HPDE6-E6E7 (cell line): Measurements from ENCODE around the gene ANK3.

ENCODE experiments used
- DNase-seq: peaks from one replicate; pipeline ENCODE4 v3.0.0; 2011; ENCODE audit warnings: missing footprints; ENCODE audit errors: extremely low spot score

ANK3 gene

GRCh38 chr10:60280475-60280874 is 109.2 kb downstream of the ANK3 start:
- DNase-seq = no peak

DNA sequence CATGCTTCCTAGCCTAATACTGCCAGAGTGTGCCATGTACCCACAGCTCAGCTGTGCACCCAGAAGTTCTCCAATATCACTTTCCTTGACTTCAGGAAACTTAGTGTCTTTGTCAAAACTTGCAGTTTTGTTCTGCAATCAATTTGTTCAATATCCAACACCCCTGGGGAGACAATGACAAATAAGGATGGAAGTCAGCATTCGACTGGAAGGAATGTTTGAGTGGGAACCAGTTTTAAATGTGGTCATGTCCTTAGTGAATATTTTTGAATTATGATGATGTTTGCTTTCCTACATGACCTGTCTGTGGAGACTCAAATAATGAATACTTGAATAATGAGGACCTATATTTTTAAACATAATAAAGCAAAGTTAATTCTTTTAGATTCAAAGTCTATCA is 112.0 kb downstream of the ANK3 start:
- no peak for DNase-seq

DNA sequence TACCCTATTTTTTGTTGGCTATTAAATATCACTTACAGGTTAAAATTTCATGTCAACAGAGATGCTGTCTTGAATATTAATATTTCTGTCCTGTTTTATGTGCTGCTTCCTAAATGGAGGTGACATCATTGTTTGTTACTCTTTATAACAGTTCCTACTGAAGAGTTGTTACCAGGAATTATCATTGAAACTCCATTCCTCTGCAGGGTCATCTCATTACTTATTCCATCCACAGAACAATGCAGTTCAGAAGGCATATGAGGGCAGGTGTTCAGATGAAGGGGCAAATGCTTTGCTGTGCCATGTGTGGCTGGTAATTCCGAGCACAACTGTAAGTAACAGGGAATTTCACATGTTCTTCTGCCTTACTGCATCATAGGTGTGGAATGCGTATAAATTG is 113.4 kb downstream of the ANK3 start:
- DNase-seq = no peak

DNA sequence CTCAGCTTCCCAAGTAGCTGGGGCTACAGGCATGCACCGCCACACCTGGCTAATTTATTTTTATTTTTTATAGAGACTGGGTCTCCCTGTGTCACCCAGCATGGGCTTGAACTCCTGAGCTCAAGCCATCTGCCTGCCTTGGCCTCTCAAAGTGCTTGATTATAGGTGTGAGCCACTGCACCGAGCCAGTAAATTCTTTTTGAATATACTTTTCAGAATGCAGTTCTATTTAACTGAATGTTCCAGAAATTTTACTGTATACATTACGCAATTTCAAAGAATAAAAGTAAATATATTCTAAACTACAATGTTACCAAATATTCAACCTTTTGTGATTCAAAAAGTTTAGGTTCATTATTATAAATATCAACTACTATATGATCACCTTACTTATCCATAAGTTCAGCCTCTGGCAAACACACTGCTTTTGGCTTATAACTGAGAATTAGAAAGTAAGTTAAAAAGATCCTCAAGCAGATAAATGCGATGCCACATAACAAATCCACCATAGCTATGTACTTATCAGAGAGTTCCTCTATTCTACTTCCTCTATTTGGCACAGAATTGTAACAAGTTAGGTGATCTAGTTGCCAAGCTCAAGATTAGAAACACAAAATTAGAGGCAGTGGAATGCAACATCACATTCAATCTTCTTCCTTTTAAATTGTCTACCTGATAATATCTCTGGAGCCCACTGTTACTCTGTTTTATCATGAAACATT is 118.2 kb downstream of the ANK3 start:
- DNase-seq = no peak

GRCh38 chr10:60270426-60270825 is 119.2 kb downstream of the ANK3 start:
- DNase-seq = no peak

- no peak for DNase-seq
Measured at GRCh38 chr10:60267802-60268201, 121.9 kb downstream of the ANK3 start.

DNA sequence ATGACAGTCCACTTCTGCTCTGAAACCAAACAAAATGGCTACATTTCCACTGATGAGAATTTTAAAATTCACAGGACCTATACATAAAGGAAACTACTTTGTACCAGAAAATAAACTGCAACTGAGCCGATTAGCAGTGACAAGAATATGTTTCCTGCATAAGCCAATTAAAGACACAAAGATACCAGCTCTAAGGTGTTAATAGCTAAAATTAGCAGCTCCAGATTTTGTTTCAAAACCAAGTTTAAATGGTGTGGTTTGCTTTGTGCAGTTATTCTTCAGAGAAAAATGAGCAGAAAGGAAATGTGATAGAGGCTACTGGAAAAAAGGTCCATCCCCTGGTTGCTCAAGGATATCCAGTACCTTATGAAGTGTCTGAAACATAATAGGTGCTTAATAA is 123.2 kb downstream of the ANK3 start:
- no peak for DNase-seq

DNA sequence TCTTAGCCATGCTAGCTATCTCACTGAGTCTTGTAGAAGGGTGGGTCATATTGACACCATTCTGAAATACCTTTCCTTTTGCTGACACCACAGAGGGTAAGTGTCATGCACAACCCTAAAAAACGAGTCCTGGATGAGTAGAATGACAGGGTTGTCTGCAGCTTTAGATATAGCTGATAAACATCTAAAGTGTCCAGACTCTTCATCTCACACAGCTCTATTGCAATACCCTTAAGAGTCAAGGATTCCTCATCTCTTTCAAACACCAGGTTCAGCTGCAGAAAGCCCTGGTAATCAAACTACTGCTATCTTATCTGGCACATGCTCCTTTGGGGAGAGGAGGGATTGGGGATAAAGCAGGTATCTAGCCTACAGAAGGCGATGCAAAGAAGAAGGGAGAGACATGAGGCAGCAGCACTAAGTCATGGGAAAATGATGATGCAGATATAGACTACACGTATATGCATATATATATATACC is 127.0 kb downstream of the ANK3 start:
- DNase-seq = no peak

DNA sequence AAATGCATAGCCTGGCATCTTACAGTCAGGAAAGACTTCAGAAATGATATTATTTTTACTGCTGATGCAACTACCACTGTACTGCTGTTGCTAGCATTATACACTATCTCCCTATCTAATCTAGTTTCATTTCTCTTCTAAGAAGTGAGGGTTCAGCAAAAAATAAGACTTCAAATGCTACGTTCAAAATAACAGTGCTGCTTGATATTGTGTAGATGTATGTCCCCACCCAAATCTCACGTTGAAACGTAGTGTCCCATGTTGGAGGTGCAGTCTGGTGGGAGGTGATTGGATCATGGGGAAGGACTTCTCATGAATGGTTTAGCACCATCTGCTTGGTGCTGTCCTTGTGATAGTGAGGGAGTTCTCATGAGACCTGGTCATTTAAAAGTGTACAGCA is 129.4 kb downstream of the ANK3 start:
- no peak for DNase-seq

DNA sequence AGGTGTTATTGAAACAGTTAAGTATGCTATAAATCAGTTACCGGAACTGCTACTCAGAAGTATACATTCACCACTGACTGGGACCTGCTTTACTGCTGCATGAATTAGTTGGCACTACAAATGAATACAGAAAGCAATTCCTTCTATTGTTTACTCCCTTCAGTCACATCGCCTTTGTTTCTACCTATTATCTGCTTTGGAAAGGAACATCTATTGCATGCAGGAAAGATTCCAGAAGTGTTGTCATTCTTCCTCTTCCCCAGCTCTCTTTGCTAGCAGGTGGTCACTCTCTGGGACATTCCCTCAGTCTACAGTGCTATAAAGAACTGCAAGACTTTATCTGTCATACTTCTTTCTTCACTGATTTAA is 131.3 kb downstream of the ANK3 start:
- DNase-seq = no peak

- no peak for DNase-seq
Measured at GRCh38 chr10:60257767-60258428, 131.8 kb downstream of the ANK3 start.

DNA sequence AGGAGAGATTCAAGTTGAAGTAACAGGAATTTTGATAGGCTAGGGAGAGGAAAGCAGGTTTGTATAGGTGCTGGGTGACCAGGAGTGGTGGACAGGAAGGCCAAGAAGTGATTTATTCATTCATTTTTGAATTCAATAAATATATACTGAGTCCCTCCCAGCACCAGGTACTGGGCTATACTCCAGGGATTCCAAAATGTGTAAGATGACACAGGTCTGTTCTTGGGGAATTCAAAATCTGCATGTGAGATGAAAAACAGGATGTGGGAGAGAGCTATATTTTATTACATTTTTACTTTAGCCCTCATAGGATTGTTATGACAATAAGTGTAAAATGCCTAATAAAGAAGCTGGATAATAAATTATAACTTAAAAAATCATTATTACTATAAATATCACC is 134.9 kb downstream of the ANK3 start:
- DNase-seq = no peak

DNA sequence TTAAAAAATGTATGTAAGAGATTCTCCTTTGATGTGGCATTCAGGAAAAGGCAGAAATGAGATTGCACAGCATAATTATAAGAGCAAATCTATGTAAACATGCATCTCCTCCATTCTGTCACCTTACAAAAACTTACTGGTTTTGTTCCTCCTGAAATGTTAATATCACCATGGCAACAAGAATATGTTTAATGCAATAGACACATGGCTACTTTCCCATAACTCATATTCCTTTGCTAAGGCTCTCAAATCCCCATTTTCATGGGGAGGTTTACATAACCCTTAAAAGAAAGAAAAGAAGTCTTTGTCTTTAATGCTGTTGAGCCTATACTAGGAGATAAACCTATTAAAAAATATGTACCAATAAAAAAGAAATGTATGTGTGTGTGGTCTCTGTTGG is 136.2 kb downstream of the ANK3 start:
- no peak for DNase-seq

- DNase-seq = no peak
Measured at GRCh38 chr10:60252688-60253087, 137.0 kb downstream of the ANK3 start.

DNA sequence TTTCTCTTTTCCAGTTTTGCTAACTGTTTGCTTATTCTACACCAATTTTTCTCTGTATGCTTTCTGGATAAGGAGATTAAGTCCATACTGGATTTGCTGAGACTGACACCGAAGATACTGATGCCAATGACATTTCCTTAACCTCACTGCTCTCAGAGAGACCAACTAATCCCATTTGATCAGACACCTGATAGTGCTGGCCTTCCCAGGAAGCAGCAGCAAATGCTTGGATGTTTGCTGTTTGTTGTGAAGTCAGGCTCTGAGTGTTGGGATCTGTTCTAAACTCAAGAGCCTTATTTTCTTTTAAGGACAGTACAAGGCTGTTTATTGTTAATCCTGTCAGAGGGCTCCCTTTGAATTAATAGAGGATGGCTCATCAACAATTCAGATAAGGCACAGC is 143.3 kb downstream of the ANK3 start:
- no peak for DNase-seq

GRCh38 chr10:60239228-60239627 is 150.4 kb downstream of the ANK3 start:
- no peak for DNase-seq

DNA sequence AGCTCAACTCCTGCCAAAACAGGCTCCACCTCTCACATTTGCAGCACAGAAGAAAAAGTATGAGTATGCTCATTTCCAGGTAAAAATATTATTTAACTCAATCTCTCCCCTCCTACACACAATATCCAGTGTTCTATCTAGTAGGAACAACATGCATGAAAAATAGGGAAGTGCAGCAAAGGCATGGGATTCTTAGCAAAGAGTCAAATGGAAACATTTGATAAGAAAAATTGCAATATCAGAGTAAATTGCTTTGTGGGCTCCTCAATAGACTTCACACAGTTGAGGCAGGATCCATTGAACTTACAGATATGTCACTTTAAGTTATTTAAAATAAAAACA is 150.9 kb downstream of the ANK3 start:
- DNase-seq = no peak

DNA sequence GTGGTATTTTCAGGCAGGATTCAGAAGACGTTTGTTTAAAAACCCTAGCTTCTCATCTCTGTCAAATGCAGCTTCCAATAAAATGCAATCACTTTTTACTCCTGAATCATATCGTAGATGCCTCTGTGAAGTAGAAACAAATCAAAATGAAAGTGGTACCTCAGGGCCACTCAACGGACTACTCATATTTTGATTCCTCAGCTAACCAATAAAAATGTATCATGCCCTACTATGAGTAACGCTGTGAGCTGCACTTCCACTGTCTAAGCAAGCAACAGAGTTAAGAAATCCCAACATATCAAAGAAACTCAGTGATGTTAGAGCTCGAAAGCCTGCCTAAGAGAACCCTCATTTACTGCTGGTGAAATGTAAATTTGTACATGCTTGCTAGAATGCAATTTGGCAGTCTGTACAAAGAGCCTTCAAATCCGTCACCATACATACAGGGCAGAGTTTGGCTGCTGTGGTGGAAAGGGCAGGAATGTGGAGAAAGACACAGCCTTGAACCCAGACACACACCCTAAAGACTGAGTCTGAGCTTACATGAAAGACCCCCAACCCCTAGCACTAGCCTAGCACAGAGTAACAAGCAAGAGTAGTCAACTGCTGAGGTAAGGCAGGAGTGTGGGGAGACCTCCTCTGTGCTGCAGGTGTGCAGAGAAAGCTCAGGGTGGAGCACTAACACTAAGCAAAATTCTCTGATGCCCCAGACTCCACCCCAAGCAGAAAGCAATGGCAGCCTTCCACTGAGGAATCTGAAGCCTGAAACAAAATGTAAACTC is 151.5 kb downstream of the ANK3 start:
- peak; percentile 34 for DNase-seq

GRCh38 chr10:60236869-60237524 is 152.7 kb downstream of the ANK3 start:
- no peak for DNase-seq

- no peak for DNase-seq
Measured at GRCh38 chr10:60235001-60235400, 154.7 kb downstream of the ANK3 start.

DNA sequence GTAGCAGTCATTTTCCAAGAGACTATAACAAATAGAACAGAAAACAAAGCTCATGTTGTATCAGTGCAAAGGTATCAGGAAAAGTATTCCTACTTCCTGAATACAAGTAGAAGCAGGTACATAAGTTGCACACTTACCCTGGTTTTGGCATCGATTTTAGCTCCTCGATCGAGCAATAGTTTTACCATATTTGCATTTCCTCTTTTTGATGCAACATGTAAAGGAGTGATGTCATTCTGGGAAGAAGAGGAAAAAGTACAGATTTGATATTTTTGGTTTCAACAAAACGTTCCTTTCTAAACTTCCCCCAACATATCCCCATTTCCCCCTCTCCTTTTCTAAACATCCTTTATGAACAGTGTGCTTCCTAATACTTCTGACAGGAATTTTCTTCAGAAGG is 155.1 kb downstream of the ANK3 start:
- DNase-seq = no peak

DNA sequence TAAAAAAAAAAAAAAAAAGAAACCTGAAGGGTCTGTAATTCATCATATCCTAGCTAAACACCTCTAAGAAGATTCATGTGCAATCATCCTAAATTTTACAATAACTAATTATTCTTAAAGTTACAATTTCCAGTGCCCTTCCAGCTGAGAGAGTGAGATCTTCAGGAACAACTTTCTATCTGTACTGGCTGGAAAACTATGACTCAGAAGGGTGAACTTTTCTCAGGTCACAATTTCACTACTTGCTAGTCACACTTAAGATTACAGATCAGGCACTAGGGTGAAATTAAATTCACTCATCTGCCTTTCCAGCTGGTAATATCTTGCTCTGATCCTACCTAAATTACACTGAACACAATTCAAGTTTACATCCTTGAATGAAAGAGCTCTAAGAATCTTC is 158.8 kb downstream of the ANK3 start:
- DNase-seq = no peak
